ENCODE measurements around the gene TPCN2. TPM values are rescaled to one million over a fixed set of nuclear protein-coding genes. Genes with fewer than 3 reads are reported as not detected.

TPCN2 gene
- total and polyA plus RNA-seq, 2 of the 8 experiments (the other 6 are each of a cell fraction or from before 2014, with no cell fraction given), result 9.7 to 18.6 TPM

- H3K23ac ChIP-seq (ENCODE audit: insufficient read length), result no peak overlapping the region
- CTCF ChIA-PET (ENCODE audit: partially characterized antibody), result interaction anchor here (1.0 to 1.6 kb wide), 2 partner anchors 143 to 586 kb away, joined by 3 read pairs; no protein-coding TSS in a partner anchor
- peak overlapping the region; percentile 18; the same call in 1 of the 2 replicates for H2BK5ac ChIP-seq (ENCODE audit: low read depth, low read length)
- H4K5ac ChIP-seq (ENCODE audit: insufficient read length, low read depth, low read length), result no peak overlapping the region
- H3K9me3 ChIP-seq (ENCODE audit: insufficient read depth in 2 of 2, low read depth in 1 of 2, low read length in 1 of 2), result no peaks in the 10 kb centered on the region
- no peak overlapping the region for H2AK5ac ChIP-seq (ENCODE audit: low read depth, low read length)
- H2BK12ac ChIP-seq (ENCODE audit: low read depth, low read length), result no peak overlapping the region
- FAIRE-seq (no peak), DNase-seq (ENCODE audit: low read depth in 1 of 2, low spot score in 2 of 2) (no peak)
- peaks cover 5 to 7% of the 10 kb centered on the region in 2 experiments for H4K20me1 ChIP-seq (replicated peaks in 1 of 2; ENCODE audit: control insufficient read depth in 1 of 2, insufficient read depth in 2 of 2, low read length in 2 of 2)
- H2BK20ac ChIP-seq (ENCODE audit: low read length), result no peak overlapping the region
- TF ChIP-seq BCL11A (IDR thresholded peaks at IDR 0.05; ENCODE audit: low read depth in 2 of 2, low read length in 2 of 2) (no peak), SIRT6 (IDR thresholded peaks at IDR 0.05; ENCODE audit: low read length) (no peak), TAF1 (IDR thresholded peaks at IDR 0.05; ENCODE audit: low read depth, low read length) (no peak), EGR1 (IDR thresholded peaks at IDR 0.05; ENCODE audit: borderline replicate concordance, low read depth, low read length) (no peak), SRF (IDR thresholded peaks at IDR 0.05; ENCODE audit: low read depth, low read length) (no peak), TBP (IDR thresholded peaks at IDR 0.05; ENCODE audit: low read depth, low read length) (no peak), MAX (IDR thresholded peaks at IDR 0.05) (no peak), BACH1 (IDR thresholded peaks at IDR 0.05; ENCODE audit: low read length) (no peak), SAP30 (IDR thresholded peaks at IDR 0.05; ENCODE audit: insufficient read depth, insufficient replicate concordance, low read length) (no peak), ASH2L (IDR thresholded peaks at IDR 0.05; ENCODE audit: low read length) (no peak)
- no peak overlapping the region for H3K4me2 ChIP-seq (ENCODE audit: insufficient read depth in 1 of 2, low read depth in 2 of 2, low read length in 2 of 2)
- no peaks in the 10 kb centered on the region for H3K79me1 ChIP-seq (ENCODE audit: low read depth, low read length)
- H3K27ac ChIP-seq (ENCODE audit: low read depth, low read length), result no peak overlapping the region
- H3K4ac ChIP-seq (replicated peaks; ENCODE audit: insufficient read length, low read depth, low read length), result no peak overlapping the region
- H3K4me3 ChIP-seq (ENCODE audit: extremely low read depth in 1 of 4, insufficient read depth in 2 of 4, low read depth in 3 of 4, low read length in 4 of 4), result no peak overlapping the region
- no peak overlapping the region for H3K56ac ChIP-seq (replicated peaks; ENCODE audit: insufficient read length, low read depth, low read length)
- H3K79me2 ChIP-seq (ENCODE audit: control insufficient read depth in 1 of 2, insufficient read depth in 2 of 2, low read length in 2 of 2), result no peaks in the 10 kb centered on the region
- H3K18ac ChIP-seq (ENCODE audit: extremely low read depth, low read length), result no peak overlapping the region
- H2AFZ ChIP-seq (ENCODE audit: low read length), result no peak overlapping the region
- H3K27me3 ChIP-seq (replicated peaks in 1 of 4; ENCODE audit: control insufficient read depth in 3 of 4, extremely low read depth in 1 of 4, insufficient read depth in 3 of 4, low read length in 3 of 4), result no peaks in the 10 kb centered on the region
- H3K4me1 ChIP-seq (replicated peaks in 1 of 4; ENCODE audit: control insufficient read depth in 3 of 4, insufficient read depth in 4 of 4, low read length in 3 of 4), result peaks cover 0 to 16% (median 7%) of the 10 kb centered on the region in 4 experiments; a peak in 5 of 7 replicates
- no peak overlapping the region for H3K9ac ChIP-seq (replicated peaks in 1 of 4; ENCODE audit: extremely low read depth in 1 of 4, low read depth in 3 of 4, low read length in 3 of 4)
- H2BK120ac ChIP-seq (replicated peaks; ENCODE audit: low read depth, low read length), result no peak overlapping the region
- POLR2A ChIA-PET (ENCODE audit: partially characterized antibody), result no interaction called here
- no peaks in the 10 kb centered on the region for H3K36me3 ChIP-seq (ENCODE audit: control insufficient read depth in 2 of 4, insufficient read depth in 4 of 4, low read length in 3 of 4)
- no peak overlapping the region for H4K91ac ChIP-seq (replicated peaks; ENCODE audit: insufficient read length, low read length)
- H2BK15ac ChIP-seq (ENCODE audit: low read length), result no peak overlapping the region
- no peak overlapping the region for H3K14ac ChIP-seq (ENCODE audit: insufficient read length)
- H3K23me2 ChIP-seq (ENCODE audit: low read depth, low read length), result no peaks in the 10 kb centered on the region
- WGBS, 2 experiments (ENCODE audit: extremely low coverage in 1 of 2, insufficient coverage in 1 of 2, insufficient read length in 1 of 2, insufficient replicate concordance in 2 of 2, low coverage in 1 of 2, low lambda C conversion rate in 2 of 2, missing lambda C conversion rate in 1 of 2), result 93% methylated on average over 15 of the region's 16 CpGs; no CpG with 5 or more reads in 1 of the 2 experiments
- no peak overlapping the region for H4K8ac ChIP-seq (ENCODE audit: extremely low read depth, insufficient read depth, low read length)
Observed at GRCh38 chr11:69097263-69097662, 48.5 kb downstream of the TPCN2 start.
